Neural progenitor cell (in vitro differentiated cells): ENCODE data around the gene LAYN.

Experiments
- EZH2 ChIP-seq: fragments of 200-600 bp; sonication (generic); IDR thresholded peaks from 2 replicates; pipeline ENCODE4 v1.6.1; 2017; ENCODE audit warnings: antibody characterized with exemption, mild to moderate bottlenecking, moderate library complexity
- EZH2phosphoT487 ChIP-seq: fragments of 200-600 bp; sonication (generic); IDR thresholded peaks from 2 replicates; pipeline ENCODE4 v1.6.1; 2017; ENCODE audit warnings: antibody characterized with exemption
- TF ChIP-seq, protein P1 (sequence below): fragments of 200-600 bp; sonication (generic); IDR thresholded peaks from 2 replicates; pipeline ENCODE4 v1.5.1; 2017; ENCODE audit warnings: antibody characterized with exemption, mild to moderate bottlenecking

DNA sequence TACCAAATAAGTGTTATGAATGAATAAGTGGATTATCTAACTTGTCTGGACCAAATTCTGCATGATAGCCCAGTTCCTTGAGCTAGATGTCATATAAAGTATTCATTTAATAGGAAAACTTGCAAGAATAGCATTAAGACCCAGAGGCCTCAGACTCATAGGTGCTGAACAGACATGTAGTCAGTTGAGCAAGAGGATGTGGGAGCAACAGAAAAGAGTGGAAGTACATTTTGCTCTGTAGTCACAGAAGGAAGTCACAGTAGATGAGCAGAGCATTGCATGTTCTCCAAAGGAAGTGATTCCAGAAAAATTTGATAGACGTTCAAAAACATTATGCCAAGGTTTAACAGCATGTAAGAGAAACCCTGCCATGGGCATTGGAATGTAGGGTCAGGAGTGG is 16.5 kb upstream of the LAYN start:
- TF ChIP-seq, protein P1, sequence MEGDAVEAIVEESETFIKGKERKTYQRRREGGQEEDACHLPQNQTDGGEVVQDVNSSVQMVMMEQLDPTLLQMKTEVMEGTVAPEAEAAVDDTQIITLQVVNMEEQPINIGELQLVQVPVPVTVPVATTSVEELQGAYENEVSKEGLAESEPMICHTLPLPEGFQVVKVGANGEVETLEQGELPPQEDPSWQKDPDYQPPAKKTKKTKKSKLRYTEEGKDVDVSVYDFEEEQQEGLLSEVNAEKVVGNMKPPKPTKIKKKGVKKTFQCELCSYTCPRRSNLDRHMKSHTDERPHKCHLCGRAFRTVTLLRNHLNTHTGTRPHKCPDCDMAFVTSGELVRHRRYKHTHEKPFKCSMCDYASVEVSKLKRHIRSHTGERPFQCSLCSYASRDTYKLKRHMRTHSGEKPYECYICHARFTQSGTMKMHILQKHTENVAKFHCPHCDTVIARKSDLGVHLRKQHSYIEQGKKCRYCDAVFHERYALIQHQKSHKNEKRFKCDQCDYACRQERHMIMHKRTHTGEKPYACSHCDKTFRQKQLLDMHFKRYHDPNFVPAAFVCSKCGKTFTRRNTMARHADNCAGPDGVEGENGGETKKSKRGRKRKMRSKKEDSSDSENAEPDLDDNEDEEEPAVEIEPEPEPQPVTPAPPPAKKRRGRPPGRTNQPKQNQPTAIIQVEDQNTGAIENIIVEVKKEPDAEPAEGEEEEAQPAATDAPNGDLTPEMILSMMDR, result no peak
- TF ChIP-seq EZH2 (no peak), EZH2phosphoT487 (no peak)
